ENCODE results near the gene TDRD6. TPM values are rescaled to one million over a fixed set of nuclear protein-coding genes. Genes with fewer than 3 reads are reported as not detected.
"Not testable (repeated sequence)": the region's sequence is repeated elsewhere in the genome, so short reads cannot be mapped to it uniquely, and the experiment has no call there.

Gene TDRD6
- polyA plus RNA-seq, 1 donor = 0.45 TPM

DNA sequence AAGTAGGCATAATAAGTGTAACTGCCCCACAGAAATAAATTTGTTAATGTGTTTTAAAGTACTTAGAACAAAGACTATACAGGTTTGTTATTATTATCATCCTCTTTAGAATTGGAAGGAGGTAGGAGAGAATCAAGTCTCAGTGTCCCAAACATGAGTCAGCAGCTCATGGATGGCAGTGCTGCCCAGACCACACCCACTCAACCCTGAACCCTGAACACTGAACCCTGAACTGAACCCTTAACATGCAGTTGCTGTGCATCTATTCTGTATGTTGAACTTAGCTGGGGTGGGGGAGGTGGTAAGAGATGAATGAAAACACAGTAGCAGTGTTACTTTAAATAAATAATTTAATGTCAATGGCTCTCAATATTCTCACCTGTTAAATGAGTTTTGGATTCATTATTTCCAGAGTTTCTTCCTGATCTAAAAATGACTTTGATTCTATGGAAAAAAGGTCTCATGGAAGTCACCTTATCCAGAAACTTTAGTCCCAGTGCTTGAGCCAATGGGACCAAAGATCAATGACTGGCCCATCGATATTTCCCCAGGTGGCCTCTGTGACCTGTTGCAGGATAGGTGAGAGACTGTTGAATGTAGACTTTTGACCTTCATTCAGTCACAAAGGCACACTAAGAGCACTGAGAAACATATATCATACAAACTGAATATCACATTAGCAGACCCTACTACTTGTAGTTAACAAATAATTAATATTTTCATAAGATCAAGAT is 55.9 kb downstream of the TDRD6 start:
- H3K27me3 ChIP-seq (ENCODE audit: control insufficient read depth, insufficient read depth, low read length) = no peaks in the 10 kb centered on the region
- peak in 1 of 2 donors; percentile 9 for DNase-seq
- WGBS (ENCODE audit: insufficient coverage, low lambda C conversion rate) = no CpG with 5 or more reads among the region's 1 CpG
- H3K27ac ChIP-seq (ENCODE audit: low read length) = no peak overlapping the region
- H3K36me3 ChIP-seq (ENCODE audit: control insufficient read depth, insufficient read depth, low read length) = no peaks in the 10 kb centered on the region
- no peaks in the 10 kb centered on the region for H3K9me3 ChIP-seq (ENCODE audit: control insufficient read depth, low read depth, low read length)
- no peak overlapping the region for H3K4me3 ChIP-seq (ENCODE audit: low read length)
- no peaks in the 10 kb centered on the region for H3K4me1 ChIP-seq (ENCODE audit: control insufficient read depth, insufficient read depth, low read length)

GRCh38 chr6:46744159-46744725 is 56.6 kb downstream of the TDRD6 start:
- not testable (repeated sequence) for H3K9me3 ChIP-seq (ENCODE audit: control insufficient read depth, low read depth, low read length); H3K36me3 ChIP-seq (ENCODE audit: control insufficient read depth, insufficient read depth, low read length); H3K27me3 ChIP-seq (ENCODE audit: control insufficient read depth, insufficient read depth, low read length); H3K4me1 ChIP-seq (ENCODE audit: control insufficient read depth, insufficient read depth, low read length); H3K27ac ChIP-seq (ENCODE audit: low read length); DNase-seq; H3K4me3 ChIP-seq (ENCODE audit: low read length)
- 100% methylated on average over 1 of the region's 3 CpGs for WGBS (ENCODE audit: insufficient coverage, low lambda C conversion rate)

DNA sequence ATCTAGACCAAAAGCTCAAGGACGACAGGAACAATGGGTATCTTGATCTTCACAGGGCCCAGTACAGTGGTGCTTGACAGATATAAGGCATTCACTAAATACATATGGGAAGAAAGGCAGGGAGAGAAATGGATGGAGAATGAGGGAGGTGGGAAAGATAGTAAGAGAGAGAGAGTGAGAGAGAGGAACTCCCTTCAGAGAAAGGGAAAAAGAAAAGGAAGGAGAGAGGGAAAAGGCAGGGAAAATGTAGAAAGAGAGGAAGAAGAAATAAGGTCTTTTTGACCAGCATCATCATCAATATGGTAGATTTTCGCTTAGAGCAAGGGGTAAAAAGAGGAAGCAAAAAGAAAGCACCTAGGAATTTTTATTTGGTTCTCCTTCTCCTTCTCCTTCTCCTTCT is 58.3 kb downstream of the TDRD6 start:
- H3K27ac ChIP-seq (ENCODE audit: low read length) = no peak overlapping the region
- DNase-seq = no peak
- no peaks in the 10 kb centered on the region for H3K4me1 ChIP-seq (ENCODE audit: control insufficient read depth, insufficient read depth, low read length)
- no peaks in the 10 kb centered on the region for H3K36me3 ChIP-seq (ENCODE audit: control insufficient read depth, insufficient read depth, low read length)
- WGBS (ENCODE audit: insufficient coverage, low lambda C conversion rate) = 92% methylated on average over 2 of the region's 2 CpGs
- H3K9me3 ChIP-seq (ENCODE audit: control insufficient read depth, low read depth, low read length) = no peaks in the 10 kb centered on the region
- H3K27me3 ChIP-seq (ENCODE audit: control insufficient read depth, insufficient read depth, low read length) = no peaks in the 10 kb centered on the region
- H3K4me3 ChIP-seq (ENCODE audit: low read length) = no peak overlapping the region

GRCh38 chr6:46746696-46747095 is 59.0 kb downstream of the TDRD6 start, which contains the start of gene ANKRD66:
Gene ANKRD66 (plus strand): TSS chr6:46746933. CDS start chr6:46751949, 5,016 bp downstream.
- Histone ChIP-seq H3K4me3 (ENCODE audit: low read length) (no peak within 1 kb of the TSS), H3K9me3 (ENCODE audit: control insufficient read depth, low read depth, low read length) (no peaks in the 10 kb centered on the region), H3K27me3 (ENCODE audit: control insufficient read depth, insufficient read depth, low read length) (no peaks in the 10 kb centered on the region), H3K27ac (ENCODE audit: low read length) (no peak within 1 kb of the TSS), H3K4me1 (ENCODE audit: control insufficient read depth, insufficient read depth, low read length) (no peaks in the 10 kb centered on the region), H3K36me3 (ENCODE audit: control insufficient read depth, insufficient read depth, low read length) (no peaks in the 10 kb centered on the region)
- no peak for DNase-seq
- no CpG with 5 or more reads among the region's 1 CpG for WGBS (ENCODE audit: insufficient coverage, low lambda C conversion rate)

GRCh38 chr6:46748940-46749503 is 61.3 kb downstream of the TDRD6 start:
- H3K27ac ChIP-seq (ENCODE audit: low read length) = no peak overlapping the region
- no CpG with 5 or more reads among the region's 5 CpGs for WGBS (ENCODE audit: insufficient coverage, low lambda C conversion rate)
- no peaks in the 10 kb centered on the region for H3K9me3 ChIP-seq (ENCODE audit: control insufficient read depth, low read depth, low read length)
- no peak for DNase-seq
- H3K36me3 ChIP-seq (ENCODE audit: control insufficient read depth, insufficient read depth, low read length) = no peaks in the 10 kb centered on the region
- no peaks in the 10 kb centered on the region for H3K27me3 ChIP-seq (ENCODE audit: control insufficient read depth, insufficient read depth, low read length)
- H3K4me3 ChIP-seq (ENCODE audit: low read length) = no peak overlapping the region
- no peaks in the 10 kb centered on the region for H3K4me1 ChIP-seq (ENCODE audit: control insufficient read depth, insufficient read depth, low read length)

DNA sequence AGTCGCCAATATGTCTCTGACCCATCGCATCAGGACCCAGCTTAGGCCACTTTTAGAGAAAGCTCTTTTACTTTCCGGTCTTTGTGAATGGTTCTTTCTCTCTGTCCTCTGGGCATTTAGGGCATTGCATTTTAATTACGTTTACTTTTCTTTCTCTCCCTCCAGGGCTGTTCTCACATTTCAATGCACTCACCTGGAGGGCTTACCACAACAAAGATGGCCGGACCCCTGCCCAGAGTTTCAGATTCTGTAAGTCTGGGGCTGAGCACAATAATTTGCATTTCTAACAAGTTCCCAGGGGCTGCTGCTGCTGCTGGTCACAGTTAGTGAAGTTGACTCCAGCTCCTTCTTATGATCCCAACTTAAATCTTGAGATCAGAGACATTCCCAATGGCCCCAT is 62.0 kb downstream of the TDRD6 start:
- no peaks in the 10 kb centered on the region for H3K36me3 ChIP-seq (ENCODE audit: control insufficient read depth, insufficient read depth, low read length)
- WGBS (ENCODE audit: insufficient coverage, low lambda C conversion rate) = 67% methylated on average over 2 of the region's 5 CpGs
- no peak overlapping the region for H3K4me3 ChIP-seq (ENCODE audit: low read length)
- no peaks in the 10 kb centered on the region for H3K9me3 ChIP-seq (ENCODE audit: control insufficient read depth, low read depth, low read length)
- H3K27ac ChIP-seq (ENCODE audit: low read length) = no peak overlapping the region
- no peaks in the 10 kb centered on the region for H3K27me3 ChIP-seq (ENCODE audit: control insufficient read depth, insufficient read depth, low read length)
- no peak for DNase-seq
- H3K4me1 ChIP-seq (ENCODE audit: control insufficient read depth, insufficient read depth, low read length) = no peaks in the 10 kb centered on the region

DNA sequence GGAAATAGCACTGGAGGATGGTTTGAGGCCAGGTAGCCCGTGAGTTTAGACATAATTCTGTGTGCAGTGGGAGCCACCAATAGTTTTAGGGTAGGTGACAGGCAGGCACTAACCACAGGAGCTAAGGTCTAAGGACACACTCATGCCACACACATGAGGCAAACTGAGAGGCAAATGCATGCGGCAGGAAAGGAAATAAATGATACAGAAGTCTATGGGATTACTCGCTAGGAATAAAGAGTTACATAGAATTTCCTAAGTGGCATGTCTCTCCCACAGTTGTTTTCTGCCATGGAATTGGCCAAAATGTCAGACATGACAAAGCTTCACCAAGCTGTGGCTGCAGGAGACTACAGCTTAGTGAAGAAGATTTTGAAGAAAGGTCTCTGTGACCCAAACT is 64.0 kb downstream of the TDRD6 start:
- WGBS (ENCODE audit: insufficient coverage, low lambda C conversion rate) = no CpG with 5 or more reads among the region's 3 CpGs
- Histone ChIP-seq H3K9me3 (ENCODE audit: control insufficient read depth, low read depth, low read length) (no peaks in the 10 kb centered on the region), H3K4me1 (ENCODE audit: control insufficient read depth, insufficient read depth, low read length) (no peaks in the 10 kb centered on the region), H3K36me3 (ENCODE audit: control insufficient read depth, insufficient read depth, low read length) (no peaks in the 10 kb centered on the region), H3K27ac (ENCODE audit: low read length) (no peak overlapping the region), H3K4me3 (ENCODE audit: low read length) (no peak overlapping the region), H3K27me3 (ENCODE audit: control insufficient read depth, insufficient read depth, low read length) (no peaks in the 10 kb centered on the region)
- DNase-seq = no peak

Other genes with a start within 250 kb of the TDRD6 start
- gene RCAN2, start 196.4 kb upstream of the TDRD6 start, polyA plus RNA-seq = 4.7 TPM
- gene CYP39A1, start 35.1 kb upstream of the TDRD6 start, polyA plus RNA-seq = 3.4 TPM
- 52.9 TPM for gene SLC25A27, start 34.9 kb upstream of the TDRD6 start, polyA plus RNA-seq
- 1.1 TPM for gene PLA2G7, start 47.5 kb downstream of the TDRD6 start, polyA plus RNA-seq
- not detected for gene ANKRD66, start 59.0 kb downstream of the TDRD6 start, polyA plus RNA-seq
- 649 TPM for gene MEP1A, start 105.5 kb downstream of the TDRD6 start, polyA plus RNA-seq
- 8.3 TPM for gene ADGRF5, start 234.1 kb downstream of the TDRD6 start, polyA plus RNA-seq

Measured in large intestine (tissue), 3 donors.